ENCODE data around the gene PLEKHA8. TPM values are rescaled to one million over a fixed set of nuclear protein-coding genes. Genes with fewer than 3 reads are reported as not detected.

The PLEKHA8 gene
- total and polyA plus RNA-seq, 2 experiments from 2014 or later = 4.7 to 10.3 TPM

DNA sequence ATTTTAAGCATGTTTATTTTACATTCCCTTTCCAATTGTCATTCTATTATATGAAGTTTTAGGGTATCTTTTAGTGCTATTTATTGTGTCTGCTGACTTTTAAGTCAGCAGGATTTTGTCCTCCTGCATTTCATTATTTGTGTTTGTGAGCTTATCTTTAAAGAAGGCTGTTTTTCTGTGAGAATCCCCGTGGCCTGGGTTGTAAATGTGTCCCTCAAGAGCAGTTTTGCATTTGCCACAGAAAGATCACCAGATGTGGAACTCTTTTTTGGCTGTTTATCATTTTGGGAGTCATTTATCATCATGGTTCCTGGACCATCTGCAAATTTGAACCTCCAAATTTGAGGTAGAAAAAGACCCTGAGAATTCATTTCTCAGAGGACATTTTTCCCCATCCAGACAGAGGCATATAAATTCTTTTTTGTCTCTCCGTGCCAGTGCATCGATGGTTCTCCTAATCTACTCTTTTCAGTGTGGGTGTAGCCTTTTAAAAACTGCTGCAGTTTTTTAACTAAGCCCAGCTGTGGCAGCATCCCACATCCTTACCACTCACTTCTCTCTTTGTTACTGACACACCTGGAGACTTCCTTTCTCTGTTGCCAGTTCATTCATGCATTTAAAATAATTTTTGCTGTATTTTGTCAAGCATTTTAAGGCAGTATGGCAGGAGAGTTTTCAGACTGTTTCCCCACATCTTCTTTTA lies 86.5 kb downstream of the PLEKHA8 start:
- in situ Hi-C loops (cut with MboI) = no loop called here
- no peaks in the 10 kb centered on the region for H3K27me3 ChIP-seq (replicated peaks; ENCODE audit: insufficient read depth)
- H4K20me1 ChIP-seq (ENCODE audit: insufficient read depth) = no peaks in the 10 kb centered on the region
- no peak overlapping the region for H3K4me3 ChIP-seq
- no peaks in the 10 kb centered on the region for H3K9me2 ChIP-seq (ENCODE audit: insufficient read depth)
- H3F3A ChIP-seq (ENCODE audit: insufficient read depth) = peaks cover 26% of the 10 kb centered on the region
- H2AFZ ChIP-seq = no peak overlapping the region
- H3K9ac ChIP-seq = no peak overlapping the region
- no peaks in the 10 kb centered on the region for H3K79me2 ChIP-seq (ENCODE audit: insufficient read depth)
- no peak for DNase-seq
- peaks cover 18% of the 10 kb centered on the region for H3K4me1 ChIP-seq (ENCODE audit: insufficient read depth)
- no peak overlapping the region for H3K4me2 ChIP-seq (ENCODE audit: unreplicated experiment)
- H3K27ac ChIP-seq = no peak overlapping the region
- 14% methylated on average over 3 of the region's 3 CpGs for WGBS, 2 experiments (ENCODE audit: low coverage in 1 of 2, low lambda C conversion rate in 2 of 2, missing lambda C conversion rate in 2 of 2)
- no peaks in the 10 kb centered on the region for H3K9me3 ChIP-seq (ENCODE audit: low read depth)
- no peak for TF ChIP-seq EZH2 (IDR thresholded peaks at IDR 0.05; ENCODE audit: insufficient read depth, poor library complexity, severe bottlenecking)
- TF ChIP-seq EZH2phosphoT487 (IDR thresholded peaks at IDR 0.05; ENCODE audit: insufficient read depth, low read depth) = no peak
- no peaks in the 10 kb centered on the region for H3K36me3 ChIP-seq (ENCODE audit: low read depth)

DNA sequence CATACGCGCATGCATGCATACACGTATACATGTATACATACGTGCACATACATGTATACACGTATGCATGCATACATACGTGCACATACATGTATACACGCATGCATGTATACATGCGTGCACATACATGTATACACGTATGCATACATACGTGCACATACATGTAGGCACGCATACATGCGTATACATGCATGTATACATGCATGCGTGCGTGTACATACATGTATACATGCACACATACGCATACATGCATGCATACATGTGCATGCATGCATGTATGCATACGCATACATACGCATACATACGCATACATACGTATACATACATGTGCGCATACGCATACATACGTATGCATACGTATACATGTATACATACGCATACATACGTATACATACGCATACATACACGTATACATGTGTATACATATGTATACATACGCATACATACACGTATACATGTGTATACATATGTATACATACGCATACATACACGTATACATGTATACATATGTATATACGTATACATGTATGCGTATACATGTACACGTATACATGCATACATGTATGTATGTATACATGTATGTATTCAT lies 87.6 kb downstream of the PLEKHA8 start:
- Histone ChIP-seq H3K9me2 (ENCODE audit: insufficient read depth) (no peaks in the 10 kb centered on the region), H3K27ac (no peak overlapping the region), H3K4me1 (ENCODE audit: insufficient read depth) (peaks cover 18% of the 10 kb centered on the region), H3K9ac (no peak overlapping the region), H3K79me2 (ENCODE audit: insufficient read depth) (no peaks in the 10 kb centered on the region), H3K9me3 (ENCODE audit: low read depth) (no peaks in the 10 kb centered on the region), H3K36me3 (ENCODE audit: low read depth) (no peaks in the 10 kb centered on the region), H3F3A (ENCODE audit: insufficient read depth) (peaks cover 26% of the 10 kb centered on the region), H3K4me3 (no peak overlapping the region), H3K27me3 (replicated peaks; ENCODE audit: insufficient read depth) (no peaks in the 10 kb centered on the region), H4K20me1 (ENCODE audit: insufficient read depth) (no peaks in the 10 kb centered on the region), H2AFZ (no peak overlapping the region), H3K4me2 (ENCODE audit: unreplicated experiment) (no peak overlapping the region)
- in situ Hi-C loops (cut with MboI) = no loop called here
- WGBS, 2 experiments (ENCODE audit: low coverage in 1 of 2, low lambda C conversion rate in 2 of 2, missing lambda C conversion rate in 2 of 2) = 83 to 85% methylated on average over 34 of the region's 34 CpGs
- no peak for DNase-seq
- TF ChIP-seq EZH2phosphoT487 (IDR thresholded peaks at IDR 0.05; ENCODE audit: insufficient read depth, low read depth) (no peak), EZH2 (IDR thresholded peaks at IDR 0.05; ENCODE audit: insufficient read depth, poor library complexity, severe bottlenecking) (no peak)

DNA sequence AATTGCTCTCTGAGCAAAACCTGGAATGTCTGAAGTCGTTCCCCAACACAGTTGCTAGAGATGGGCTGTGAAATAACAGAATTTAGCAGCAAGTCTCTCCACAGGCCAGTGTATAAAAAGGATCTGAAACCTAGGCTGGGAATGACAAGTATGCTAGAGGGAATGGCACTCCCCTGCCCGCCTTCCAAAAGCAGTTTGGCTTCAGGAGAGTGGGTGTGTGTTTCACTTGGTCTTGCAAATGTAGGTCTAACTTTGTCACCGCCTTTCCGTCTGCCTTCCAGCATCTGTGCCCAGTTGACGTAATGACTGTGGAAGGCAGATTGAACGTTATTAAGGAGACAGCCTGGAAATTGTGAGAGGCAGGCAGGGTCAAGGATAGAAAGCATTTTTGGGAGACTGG lies 88.6 kb downstream of the PLEKHA8 start:
- Histone ChIP-seq H3K4me2 (ENCODE audit: unreplicated experiment) (peak overlapping the region; percentile 64), H3K4me3 (peak overlapping the region; percentile 29), H3K9me2 (ENCODE audit: insufficient read depth) (no peaks in the 10 kb centered on the region), H2AFZ (peak overlapping the region; percentile 69), H3K4me1 (ENCODE audit: insufficient read depth) (peaks cover 18% of the 10 kb centered on the region), H3K79me2 (ENCODE audit: insufficient read depth) (no peaks in the 10 kb centered on the region), H3K27me3 (replicated peaks; ENCODE audit: insufficient read depth) (no peaks in the 10 kb centered on the region), H3K9ac (peak overlapping the region; percentile 31), H4K20me1 (ENCODE audit: insufficient read depth) (no peaks in the 10 kb centered on the region), H3K27ac (peak overlapping the region; percentile 63), H3K9me3 (ENCODE audit: low read depth) (no peaks in the 10 kb centered on the region), H3K36me3 (ENCODE audit: low read depth) (no peaks in the 10 kb centered on the region), H3F3A (ENCODE audit: insufficient read depth) (peaks cover 26% of the 10 kb centered on the region)
- 3 to 4% methylated on average over 6 of the region's 6 CpGs for WGBS, 2 experiments (ENCODE audit: low coverage in 1 of 2, low lambda C conversion rate in 2 of 2, missing lambda C conversion rate in 2 of 2)
- in situ Hi-C loops (cut with MboI) = no loop called here
- peak; percentile 91 for DNase-seq
- TF ChIP-seq EZH2 (IDR thresholded peaks at IDR 0.05; ENCODE audit: insufficient read depth, poor library complexity, severe bottlenecking) (no peak), EZH2phosphoT487 (IDR thresholded peaks at IDR 0.05; ENCODE audit: insufficient read depth, low read depth) (no peak)

GRCh38 chr7:30117896-30118295 lies 89.7 kb downstream of the PLEKHA8 start:
- in situ Hi-C loops (cut with MboI) = no loop called here
- Histone ChIP-seq H3K4me2 (ENCODE audit: unreplicated experiment) (no peak overlapping the region), H3K27ac (peak overlapping the region; percentile 63; the same call in 1 of the 2 replicates), H3K27me3 (replicated peaks; ENCODE audit: insufficient read depth) (no peaks in the 10 kb centered on the region), H3K4me1 (ENCODE audit: insufficient read depth) (peaks cover 18% of the 10 kb centered on the region), H3K9me2 (ENCODE audit: insufficient read depth) (no peaks in the 10 kb centered on the region), H3K9ac (no peak overlapping the region), H3F3A (ENCODE audit: insufficient read depth) (peaks cover 26% of the 10 kb centered on the region), H3K36me3 (ENCODE audit: low read depth) (no peaks in the 10 kb centered on the region), H3K79me2 (ENCODE audit: insufficient read depth) (no peaks in the 10 kb centered on the region), H4K20me1 (ENCODE audit: insufficient read depth) (no peaks in the 10 kb centered on the region), H2AFZ (no peak overlapping the region), H3K9me3 (ENCODE audit: low read depth) (no peaks in the 10 kb centered on the region), H3K4me3 (no peak overlapping the region)
- peak; percentile 53 for DNase-seq
- no peak for TF ChIP-seq EZH2phosphoT487 (IDR thresholded peaks at IDR 0.05; ENCODE audit: insufficient read depth, low read depth)
- TF ChIP-seq EZH2 (IDR thresholded peaks at IDR 0.05; ENCODE audit: insufficient read depth, poor library complexity, severe bottlenecking) = no peak
- WGBS, 2 experiments (ENCODE audit: low coverage in 1 of 2, low lambda C conversion rate in 2 of 2, missing lambda C conversion rate in 2 of 2) = 34% methylated on average over 4 of the region's 4 CpGs
